Hepatocyte (in vitro differentiated cells): ENCODE results near the gene EXO5.

ENCODE experiments used
- CTCF ChIP-seq: fragments of 200-600 bp; sonication (generic); IDR thresholded peaks from 2 replicates; pipeline ENCODE4 v1.5.1; 2016; ENCODE audit warnings: antibody characterized with exemption, mild to moderate bottlenecking; ENCODE audit not compliant: poor library complexity
- EZH2 ChIP-seq: fragments of 200-600 bp; sonication (generic); IDR thresholded peaks from 2 replicates; pipeline ENCODE4 v1.6.1; 2016; ENCODE audit warnings: antibody characterized with exemption, mild to moderate bottlenecking, borderline replicate concordance

GRCh38 chr1:40508375-40509341, at the start of gene EXO5:
- no peak for TF ChIP-seq CTCF
- no peak for TF ChIP-seq EZH2
